ENCODE measurements around the gene RANBP1.

DNA sequence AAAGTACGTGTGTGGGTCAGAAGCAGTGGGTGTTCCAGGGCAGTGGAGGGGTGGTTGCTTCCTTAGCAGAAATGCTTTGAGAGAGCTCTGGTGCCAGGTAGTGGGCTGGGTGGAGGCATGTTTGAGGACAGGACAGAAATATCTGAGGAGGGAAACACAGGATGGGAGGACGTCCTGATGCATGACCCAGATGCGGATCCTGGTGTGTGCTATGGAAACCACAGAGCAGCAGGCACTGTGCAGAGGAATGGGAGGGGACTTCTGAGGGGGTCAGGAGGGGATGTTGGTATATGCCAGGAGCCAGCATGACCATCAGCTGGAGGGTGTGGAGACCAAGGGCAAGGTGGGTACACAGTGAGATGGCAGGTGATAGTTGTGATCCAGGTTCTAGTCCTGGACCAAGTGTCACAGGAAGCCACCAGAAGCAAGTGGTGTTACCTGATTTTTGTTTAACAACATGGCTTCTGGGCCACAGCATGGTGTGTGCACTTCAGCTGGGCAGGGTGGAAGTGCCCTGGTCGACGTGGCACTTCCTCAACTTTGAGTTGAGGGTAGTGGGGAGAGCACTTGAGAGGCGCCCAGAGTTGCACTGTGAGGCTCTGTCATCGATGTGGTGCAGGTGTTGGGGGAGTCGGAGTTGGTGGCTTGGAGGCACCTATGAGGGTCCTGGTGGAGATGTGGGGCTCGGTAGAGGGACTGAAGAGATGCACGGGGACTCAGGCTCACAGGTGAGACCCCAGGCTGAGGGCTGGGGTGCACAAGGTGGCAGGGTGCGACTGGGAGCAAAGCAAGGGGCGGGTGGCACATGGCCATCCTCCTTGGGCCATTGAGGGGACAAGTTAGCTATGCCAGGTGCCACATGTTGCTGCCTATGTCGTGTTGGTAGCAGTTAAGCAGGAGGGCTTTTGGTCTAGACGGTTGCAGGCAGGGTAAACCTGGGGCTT lies 28.3 kb upstream of the RANBP1 start:
- TF ChIP-seq GATA2 (IDR thresholded peaks at IDR 0.05; ENCODE audit: low read depth, low read length) (no peak), GATA3 (IDR thresholded peaks at IDR 0.05; ENCODE audit: low read depth, low read length) (no peak)

Data from SH-SY5Y (cell line).